ENCODE results near the gene FZD2. TPM values are rescaled to one million over a fixed set of nuclear protein-coding genes. Genes with fewer than 3 reads are reported as not detected.

Gene FZD2
- total and polyA plus RNA-seq, 2 of the 8 experiments (the other 6 are each of a cell fraction or from before 2014, with no cell fraction given): 17.6 to 86.7 TPM

DNA sequence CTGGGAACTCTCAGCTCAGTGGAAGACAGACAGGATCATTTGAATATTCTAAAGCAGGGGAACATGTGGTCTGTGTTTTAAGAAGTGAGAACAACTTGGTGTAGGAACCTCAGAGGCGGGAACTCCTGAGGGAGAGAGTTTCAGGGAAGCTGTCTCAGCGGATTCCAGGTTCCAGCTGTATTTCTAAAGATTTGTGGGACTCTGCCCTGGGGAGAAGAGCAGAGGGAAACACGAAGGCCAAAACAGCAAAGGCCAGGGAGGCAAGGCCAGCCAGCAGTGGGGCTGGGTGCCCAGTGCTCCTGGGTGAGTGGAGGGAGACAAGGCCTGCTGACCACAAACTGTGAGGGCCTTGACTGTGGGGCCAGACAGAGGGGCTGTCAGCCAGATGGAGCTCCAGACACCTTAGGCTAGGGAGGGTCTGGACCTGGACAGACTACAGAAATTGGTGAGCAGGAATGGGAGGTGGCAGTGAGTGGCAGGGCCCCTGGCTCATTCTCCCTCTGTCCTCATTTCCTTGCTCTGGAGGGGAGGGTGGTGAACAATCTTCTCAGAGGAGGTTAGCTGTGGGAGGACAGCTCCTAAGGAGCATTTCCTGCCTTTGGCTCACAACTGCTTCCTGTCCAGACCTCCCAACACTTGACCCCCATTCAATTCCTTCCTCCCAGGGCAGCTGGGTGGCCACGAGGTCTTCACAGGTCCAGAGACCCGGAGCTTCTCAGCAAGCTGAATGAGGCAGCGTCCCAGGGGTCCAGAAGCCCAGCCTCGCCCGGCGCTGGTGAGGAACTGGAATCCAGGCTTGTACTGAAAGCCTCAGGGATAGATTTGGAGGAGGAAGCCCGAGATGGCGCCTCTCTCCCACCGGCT, 21.0 kb upstream of the FZD2 start:
- no peak overlapping the region for H4K8ac ChIP-seq (ENCODE audit: extremely low read depth, insufficient read depth, low read length)
- TF ChIP-seq KDM5A (IDR thresholded peaks at IDR 0.05; ENCODE audit: low read length): no peak
- TF ChIP-seq, protein P1, sequence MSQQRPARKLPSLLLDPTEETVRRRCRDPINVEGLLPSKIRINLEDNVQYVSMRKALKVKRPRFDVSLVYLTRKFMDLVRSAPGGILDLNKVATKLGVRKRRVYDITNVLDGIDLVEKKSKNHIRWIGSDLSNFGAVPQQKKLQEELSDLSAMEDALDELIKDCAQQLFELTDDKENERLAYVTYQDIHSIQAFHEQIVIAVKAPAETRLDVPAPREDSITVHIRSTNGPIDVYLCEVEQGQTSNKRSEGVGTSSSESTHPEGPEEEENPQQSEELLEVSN (IDR thresholded peaks at IDR 0.05): peak; percentile 38; the same call in 1 of the 2 replicates
- H3K27me3 ChIP-seq (replicated peaks in 1 of 4; ENCODE audit: control insufficient read depth in 3 of 4, extremely low read depth in 1 of 4, insufficient read depth in 3 of 4, low read length in 3 of 4): peaks cover 11 to 41% (median 25%) of the 10 kb centered on the region in 4 experiments
- no peaks in the 10 kb centered on the region for H3K79me2 ChIP-seq (ENCODE audit: control insufficient read depth in 1 of 2, insufficient read depth in 2 of 2, low read length in 2 of 2)
- H4K5ac ChIP-seq (ENCODE audit: insufficient read length, low read depth, low read length): no peak overlapping the region
- no peak overlapping the region for H3K9ac ChIP-seq (replicated peaks in 1 of 4; ENCODE audit: extremely low read depth in 1 of 4, low read depth in 3 of 4, low read length in 3 of 4)
- H2BK20ac ChIP-seq (ENCODE audit: low read length): peak overlapping the region; percentile 32; the same call in 1 of the 2 replicates
- no peaks in the 10 kb centered on the region for H3K23me2 ChIP-seq (ENCODE audit: low read depth, low read length)
- FAIRE-seq: no peak
- H4K20me1 ChIP-seq (replicated peaks in 1 of 2; ENCODE audit: control insufficient read depth in 1 of 2, insufficient read depth in 2 of 2, low read length in 2 of 2): no peaks in the 10 kb centered on the region
- H3K4me2 ChIP-seq (ENCODE audit: insufficient read depth in 1 of 2, low read depth in 2 of 2, low read length in 2 of 2): no peak overlapping the region
- no peak overlapping the region for H3K14ac ChIP-seq (ENCODE audit: insufficient read length)
- peak overlapping the region; percentile 55; the same call in 1 of the 2 replicates for H2BK12ac ChIP-seq (ENCODE audit: low read depth, low read length)
- H3K56ac ChIP-seq (replicated peaks; ENCODE audit: insufficient read length, low read depth, low read length): no peak overlapping the region
- H4K91ac ChIP-seq (replicated peaks; ENCODE audit: insufficient read length, low read length): peak overlapping the region; percentile 22
- H2AK5ac ChIP-seq (ENCODE audit: low read depth, low read length): no peak overlapping the region; the same call in 1 of the 2 replicates
- 0 out of 2 replicates have a peak overlapping the region, but pooled peaks have one; percentile 12 for H2BK5ac ChIP-seq (ENCODE audit: low read depth, low read length)
- no peak overlapping the region for H3K4me3 ChIP-seq (ENCODE audit: extremely low read depth in 1 of 4, insufficient read depth in 2 of 4, low read depth in 3 of 4, low read length in 4 of 4)
- H3K4me1 ChIP-seq (replicated peaks in 1 of 4; ENCODE audit: control insufficient read depth in 3 of 4, insufficient read depth in 4 of 4, low read length in 3 of 4): peaks cover 4 to 29% (median 23%) of the 10 kb centered on the region in 4 experiments
- no peak overlapping the region for H3K23ac ChIP-seq (ENCODE audit: insufficient read length)
- H2AFZ ChIP-seq (ENCODE audit: low read length): no peak overlapping the region
- peak overlapping the region; percentile 78 for H3K18ac ChIP-seq (ENCODE audit: extremely low read depth, low read length)
- no peaks in the 10 kb centered on the region for H3K9me3 ChIP-seq (ENCODE audit: insufficient read depth in 2 of 2, low read depth in 1 of 2, low read length in 1 of 2)
- no peaks in the 10 kb centered on the region for H3K79me1 ChIP-seq (ENCODE audit: low read depth, low read length)
- peak overlapping the region; percentile 10; the same call in 1 of the 2 replicates for H2BK15ac ChIP-seq (ENCODE audit: low read length)
- H3K27ac ChIP-seq (ENCODE audit: low read depth, low read length): no peak overlapping the region
- POLR2A ChIA-PET (ENCODE audit: partially characterized antibody): interaction anchor here (0.6 to 14.7 kb wide), 4 partner anchors 11 to 25 kb away, joined by 3 to 219 read pairs (median 7); partner anchors contain the start of gene FZD2
- no peak overlapping the region for H3K4ac ChIP-seq (replicated peaks; ENCODE audit: insufficient read length, low read depth, low read length)
- CTCF ChIA-PET (ENCODE audit: partially characterized antibody): interaction anchor here (0.8 to 7.3 kb wide), 16 partner anchors 8 to 243 kb away, joined by 3 to 68 read pairs (median 4); partner anchors contain the start of gene FZD2
- 68% methylated on average over 12 of the region's 12 CpGs; no CpG with 5 or more reads in 1 of the 2 experiments for WGBS, 2 experiments (ENCODE audit: extremely low coverage in 1 of 2, insufficient coverage in 1 of 2, insufficient read length in 1 of 2, insufficient replicate concordance in 2 of 2, low coverage in 1 of 2, low lambda C conversion rate in 2 of 2, missing lambda C conversion rate in 1 of 2)
- no peak overlapping the region for H2BK120ac ChIP-seq (replicated peaks; ENCODE audit: low read depth, low read length)
- DNase-seq (ENCODE audit: low read depth in 1 of 2, low spot score in 2 of 2): no peak
- H3K36me3 ChIP-seq (ENCODE audit: control insufficient read depth in 2 of 4, insufficient read depth in 4 of 4, low read length in 3 of 4): no peaks in the 10 kb centered on the region

All from H1 (cell line).